H1 (cell line): ENCODE measurements around the gene CD151. TPM values are rescaled to one million over a fixed set of nuclear protein-coding genes. Genes with fewer than 3 reads are reported as not detected.

Experiments used
- CTCF ChIA-PET: fragments of 300-600 bp; sonication (Branson Sonifier 250); formaldehyde crosslinking; loops from one replicate; lab custom pipeline; 2021; ENCODE audit not compliant: partially characterized antibody; lab: Charles Lee
- POLR2A ChIA-PET: fragments of 300-600 bp; sonication (Branson Sonifier 250); formaldehyde crosslinking; loops from one replicate; lab custom pipeline; 2021; ENCODE audit warnings: inconsistent platforms; ENCODE audit not compliant: partially characterized antibody; lab: Charles Lee
- DNase-seq, 2 experiments: peaks; one replicate each; pipeline versions ENCODE4 v3.0.0 to v3.0.0-alpha.2; 2010 to 2022; ENCODE audit warnings: low spot score in 2 of 2, low read depth in 1 of 2, mixed read lengths in 1 of 2
- FAIRE-seq: peaks from 2 replicates; lab custom pipeline; 2011; peaks lifted over from hg19 to GRCh38; lab: Jason Lieb, UNC
- H2AFZ ChIP-seq: 2 replicates; pipeline ENCODE4 v1.8.1; 2012; ENCODE audit warnings: low read length, inconsistent platforms
- H2AK5ac ChIP-seq: 2 replicates; pipeline ENCODE4 v1.6.1; 2013; ENCODE audit warnings: low read depth, low read length
- H2BK120ac ChIP-seq: replicated peaks from 2 replicates; pipeline ENCODE3; 2013; ENCODE audit warnings: low read depth, low read length, inconsistent platforms
- H2BK12ac ChIP-seq: 2 replicates; pipeline ENCODE4 v1.6.1; 2013; ENCODE audit warnings: low read depth, low read length
- H2BK15ac ChIP-seq: 2 replicates; pipeline ENCODE4 v1.6.1; 2013; ENCODE audit warnings: low read length
- H2BK20ac ChIP-seq: 2 replicates; pipeline ENCODE4 v1.6.1; 2013; ENCODE audit warnings: low read length
- H2BK5ac ChIP-seq: 2 replicates; pipeline ENCODE4 v1.6.1; 2013; ENCODE audit warnings: low read depth, low read length
- H3K14ac ChIP-seq: 2 replicates; pipeline ENCODE4 v1.6.1; 2013; ENCODE audit warnings: inconsistent platforms; ENCODE audit not compliant: insufficient read length
- H3K18ac ChIP-seq: 2 replicates; pipeline ENCODE4 v1.6.1; 2013; ENCODE audit warnings: low read length; ENCODE audit errors: extremely low read depth
- H3K23ac ChIP-seq: 2 replicates; pipeline ENCODE4 v1.6.1; 2013; ENCODE audit warnings: inconsistent platforms; ENCODE audit not compliant: insufficient read length
- H3K23me2 ChIP-seq: 2 replicates; pipeline ENCODE4 v1.6.1; 2013; ENCODE audit warnings: low read depth, low read length
- H3K27ac ChIP-seq: 2 replicates; pipeline ENCODE4 v1.6.1; 2011; ENCODE audit warnings: low read depth, low read length, inconsistent platforms
- H3K27me3 ChIP-seq, 4 experiments: replicated peaks in 1 of 4; 1 replicate in 1 of 4; 2 replicates in 3 of 4; pipeline versions ENCODE4 v1.6.1 to v1.8.1; 2011 to 2013; ENCODE audit warnings: low read length in 3 of 4, mild to moderate bottlenecking in 3 of 4, inconsistent platforms in 2 of 4, mixed read lengths in 2 of 4, moderate library complexity in 1 of 4; ENCODE audit not compliant: control insufficient read depth in 3 of 4, insufficient read depth in 3 of 4; ENCODE audit errors: extremely low read depth in 1 of 4
- H3K36me3 ChIP-seq, 4 experiments: 2 replicates each; pipeline versions ENCODE4 v1.6.1 to v1.8.1; 2011 to 2013; ENCODE audit warnings: mild to moderate bottlenecking in 4 of 4, low read length in 3 of 4, moderate library complexity in 2 of 4, control low read depth in 1 of 4, inconsistent platforms in 1 of 4; ENCODE audit not compliant: insufficient read depth in 4 of 4, control insufficient read depth in 2 of 4
- H3K4ac ChIP-seq: replicated peaks from 2 replicates; pipeline ENCODE3; 2013; ENCODE audit warnings: low read length, low read depth, mixed read lengths, inconsistent platforms; ENCODE audit not compliant: insufficient read length
- H3K4me1 ChIP-seq, 4 experiments: replicated peaks in 1 of 4; 1 replicate in 1 of 4; 2 replicates in 3 of 4; pipeline versions ENCODE4 v1.6.1 to v1.8.1; 2011 to 2013; ENCODE audit warnings: low read length in 3 of 4, inconsistent platforms in 2 of 4, mixed read lengths in 1 of 4; ENCODE audit not compliant: insufficient read depth in 4 of 4, control insufficient read depth in 3 of 4
- H3K4me2 ChIP-seq, 2 experiments: 2 replicates each; pipeline versions ENCODE4 v1.6.1 to v1.8.1; 2011 to 2013; ENCODE audit warnings: low read depth in 2 of 2, low read length in 2 of 2, control low read depth in 1 of 2, inconsistent platforms in 1 of 2, mild to moderate bottlenecking in 1 of 2; ENCODE audit not compliant: insufficient read depth in 1 of 2
- H3K4me3 ChIP-seq, 4 experiments: fragments of 200-600, 300-600 bp in 1 of 4; sonication (generic), shearing (Covaris generic), sonication (Bioruptor Twin) in 1 of 4; 2 replicates each; pipeline versions ENCODE4 v1.5.1 to v1.8.1; 2011 to 2016; ENCODE audit warnings: low read length in 4 of 4, low read depth in 3 of 4, control low read depth in 2 of 4, inconsistent platforms in 2 of 4, mild to moderate bottlenecking in 2 of 4, mixed read lengths in 1 of 4, moderate library complexity in 1 of 4; ENCODE audit not compliant: insufficient read depth in 2 of 4; ENCODE audit errors: extremely low read depth in 1 of 4
- H3K56ac ChIP-seq: replicated peaks from 2 replicates; pipeline ENCODE3; 2013; ENCODE audit warnings: low read depth, mild to moderate bottlenecking, mixed read lengths, low read length, inconsistent platforms; ENCODE audit not compliant: insufficient read length
- H3K79me1 ChIP-seq: 2 replicates; pipeline ENCODE4 v1.6.1; 2013; ENCODE audit warnings: low read depth, low read length, control low read depth
- H3K79me2 ChIP-seq, 2 experiments: 2 replicates each; pipeline versions ENCODE4 v1.6.1 to v1.8.1; 2012 to 2013; ENCODE audit warnings: low read length in 2 of 2, mild to moderate bottlenecking in 2 of 2, inconsistent platforms in 1 of 2; ENCODE audit not compliant: insufficient read depth in 2 of 2, control insufficient read depth in 1 of 2
- H3K9ac ChIP-seq, 4 experiments: replicated peaks in 1 of 4; 1 replicate in 1 of 4; 2 replicates in 3 of 4; pipeline versions ENCODE4 v1.6.1 to v1.8.1; 2011 to 2013; ENCODE audit warnings: low read depth in 3 of 4, low read length in 3 of 4, control low read depth in 2 of 4, mild to moderate bottlenecking in 2 of 4, moderate library complexity in 2 of 4, inconsistent platforms in 1 of 4; ENCODE audit errors: extremely low read depth in 1 of 4
- H3K9me3 ChIP-seq, 2 experiments: 2 replicates each; pipeline versions ENCODE4 v1.6.1 to v1.8.1; 2012 to 2013; ENCODE audit warnings: mild to moderate bottlenecking in 2 of 2, moderate library complexity in 2 of 2, control low read depth in 1 of 2, inconsistent platforms in 1 of 2, low read depth in 1 of 2, low read length in 1 of 2, mixed read lengths in 1 of 2; ENCODE audit not compliant: insufficient read depth in 2 of 2
- H4K20me1 ChIP-seq, 2 experiments: replicated peaks in 1 of 2; 2 replicates each; pipeline versions ENCODE3 to v1.8.1; 2011 to 2013; ENCODE audit warnings: inconsistent platforms in 2 of 2, low read length in 2 of 2, mild to moderate bottlenecking in 1 of 2; ENCODE audit not compliant: insufficient read depth in 2 of 2, control insufficient read depth in 1 of 2
- H4K5ac ChIP-seq: 2 replicates; pipeline ENCODE4 v1.6.1; 2013; ENCODE audit warnings: low read length, low read depth, mixed read lengths, inconsistent platforms; ENCODE audit not compliant: insufficient read length
- H4K8ac ChIP-seq: 2 replicates; pipeline ENCODE4 v1.8.0; 2013; ENCODE audit warnings: mild to moderate bottlenecking, moderate library complexity, low read length, inconsistent platforms; ENCODE audit not compliant: insufficient read depth; ENCODE audit errors: extremely low read depth
- H4K91ac ChIP-seq: replicated peaks from 2 replicates; pipeline ENCODE3; 2013; ENCODE audit warnings: low read length, mixed read lengths, inconsistent platforms; ENCODE audit not compliant: insufficient read length
- CTBP2 ChIP-seq: IDR thresholded peaks from 2 replicates; pipeline ENCODE4 v1.7.0; 2011; ENCODE audit warnings: borderline replicate concordance, mild to moderate bottlenecking, moderate library complexity, mixed read lengths, low read length; ENCODE audit not compliant: insufficient read depth, insufficient read length
- KDM1A ChIP-seq: fragments of 200-600, 300-600 bp; sonication (generic); IDR thresholded peaks from 2 replicates; pipeline ENCODE4 v1.7.1; 2016; ENCODE audit warnings: mild to moderate bottlenecking, low read length, borderline replicate concordance
- SP1 ChIP-seq: IDR thresholded peaks from 2 replicates; pipeline ENCODE4 v1.6.1; 2011; ENCODE audit warnings: low read depth, low read length
- SP4 ChIP-seq: IDR thresholded peaks from 2 replicates; pipeline ENCODE4 v1.6.1; 2012; ENCODE audit warnings: low read length, inconsistent platforms
- TBP ChIP-seq: IDR thresholded peaks from 2 replicates; pipeline ENCODE4 v1.6.1; 2011; ENCODE audit warnings: low read depth, low read length, improper control_type of control experiment
- YY1 ChIP-seq: IDR thresholded peaks from 2 replicates; pipeline ENCODE4 v1.6.1; 2011; ENCODE audit warnings: low read depth, mild to moderate bottlenecking, low read length
- WGBS, 2 experiments: shearing (Covaris generic) in 1 of 2; methylation state at CpG; one replicate each; pipeline versions ENCODE4 v1.1.6 to v1.1.7; 2013 to 2015; ENCODE audit warnings: low lambda C conversion rate in 2 of 2, mixed read lengths in 2 of 2, inconsistent platforms in 1 of 2, low coverage in 1 of 2, missing lambda C conversion rate in 1 of 2; ENCODE audit not compliant: insufficient replicate concordance in 2 of 2, insufficient coverage in 1 of 2, insufficient read length in 1 of 2; ENCODE audit errors: extremely low coverage in 1 of 2, missing lambda C conversion rate in 1 of 2; 5-methylcytosine and 5-hydroxymethylcytosine counted together
- polyA plus RNA-seq, 7 experiments: library from polyadenylated mRNA; depleted of rRNA in 3 of 7; stranded (reverse) in 5 of 7; unstranded in 2 of 7; fragments of >200 nt in 5 of 7; fragments of 200-250 nt in 2 of 7; gene quantifications; 1 replicate in 5 of 7; 2 replicates in 1 of 7; 4 replicates in 1 of 7; pipeline versions ENCODE4 v1.2.1 to v1.2.3, GENCODE V29; 2011 to 2013; ENCODE audit warnings: missing spikeins in 2 of 7, mixed read lengths in 2 of 7
- total RNA-seq: library from RNA; stranded (reverse); fragmentation: NEBNext Ultra II Directional; extraction: Animal tissue kit (Norgen Biotek cat#: 25700); gene quantifications from 2 replicates; pipeline ENCODE4 v1.2.1, GENCODE V29; 2021

CD151 gene
- total and polyA plus RNA-seq, 2 of the 8 experiments (the other 6 are each of a cell fraction or from before 2014, with no cell fraction given): 101 to 212 TPM

- no peaks in the 10 kb centered on the region; the same call in 1 of the 2 replicates for H3K23me2 ChIP-seq
- H3K56ac ChIP-seq: no peak within 1 kb of the TSS
- peak within 1 kb of the TSS in 2 of 4 experiments; percentile 11 to 44; a peak in 3 of 8 replicates for H3K4me3 ChIP-seq
- H3K79me1 ChIP-seq: peaks cover 3% of the 10 kb centered on the region; the same call in 1 of the 2 replicates
- peak within 1 kb of the TSS; percentile 35 for H4K8ac ChIP-seq
- DNase-seq: peak in 1 of 2 experiments; percentile 79
- no peak within 1 kb of the TSS for H4K91ac ChIP-seq
- H3K79me2 ChIP-seq: no peaks in the 10 kb centered on the region
- no peak for FAIRE-seq
- H4K20me1 ChIP-seq: peaks cover 2 to 13% of the 10 kb centered on the region in 2 experiments
- H3K27me3 ChIP-seq: no peaks in the 10 kb centered on the region
- H3K9ac ChIP-seq: no peak within 1 kb of the TSS
- no peak within 1 kb of the TSS for H4K5ac ChIP-seq
- TF ChIP-seq SP4 (no peak), SP1 (0 out of 2 replicates have a peak, but pooled peaks have one; percentile 14), CTBP2 (peak; percentile 66), TBP (no peak), KDM1A (peak; percentile 24; the same call in 1 of the 2 replicates), YY1 (peak; percentile 57; the same call in 1 of the 2 replicates)
- H3K23ac ChIP-seq: no peak within 1 kb of the TSS
- no peak within 1 kb of the TSS for H3K27ac ChIP-seq
- peak within 1 kb of the TSS; percentile 72; the same call in 1 of the 2 replicates for H2BK15ac ChIP-seq
- WGBS, 2 experiments: 20% methylated on average over 1 of the region's 44 CpGs; no CpG with 5 or more reads in 1 of the 2 experiments
- H3K9me3 ChIP-seq: no peaks in the 10 kb centered on the region
- H2BK5ac ChIP-seq: peak within 1 kb of the TSS; percentile 78; the same call in 1 of the 2 replicates
- H2AFZ ChIP-seq: no peak within 1 kb of the TSS
- peaks cover 0 to 12% (median 0%) of the 10 kb centered on the region in 4 experiments; a peak in 3 of 8 replicates for H3K36me3 ChIP-seq
- H3K4me1 ChIP-seq: peaks cover 0 to 18% (median 11%) of the 10 kb centered on the region in 4 experiments; a peak in 6 of 7 replicates
- ChIA-PET POLR2A (interaction anchor here (0.9 to 53.0 kb wide), 11 partner anchors 9 to 169 kb away, joined by 3 to 1917 read pairs (median 4); partner anchors contain the start of genes CD151, CRACR2B, GATD1 and PIDD1), CTCF (interaction anchor here (0.7 to 1.1 kb wide), 4 partner anchors 13 to 58 kb away, joined by 3 to 4 read pairs (median 3); no protein-coding TSS in a partner anchor)
- no peak within 1 kb of the TSS for H3K4ac ChIP-seq
- peak within 1 kb of the TSS; percentile 23; the same call in 1 of the 2 replicates for H2BK12ac ChIP-seq
- peak within 1 kb of the TSS; percentile 46 to 60 for H3K4me2 ChIP-seq
- H2BK120ac ChIP-seq: no peak within 1 kb of the TSS
- H3K18ac ChIP-seq: peak within 1 kb of the TSS; percentile 32
- no peak within 1 kb of the TSS for H2BK20ac ChIP-seq
- H2AK5ac ChIP-seq: no peak within 1 kb of the TSS
- no peak within 1 kb of the TSS for H3K14ac ChIP-seq
Observed at GRCh38 chr11:789943-790342, 42.8 kb upstream of the CD151 start, which contains the start of gene CEND1. CEND1 (minus strand) TSS chr11:790090; CDS start chr11:788576, 1,514 bp downstream.
